ENCODE data around the gene LMNA. TPM values are rescaled to one million over a fixed set of nuclear protein-coding genes. Genes with fewer than 3 reads are reported as not detected.

LMNA gene
- total RNA-seq, 1 experiment from 2014 or later = 51.0 TPM

- Histone ChIP-seq H3K79me2 (ENCODE audit: insufficient read depth, low read length) (no peaks in the 10 kb centered on the region), H3K27ac (ENCODE audit: insufficient read length, low read depth, low read length) (no peak overlapping the region), H3K9ac (ENCODE audit: extremely low read depth, insufficient read length, low read length) (no peak overlapping the region), H2BK120ac (ENCODE audit: low read depth, low read length, poor library complexity, severe bottlenecking) (no peak overlapping the region), H2BK5ac (ENCODE audit: insufficient read length, low read length) (no peak overlapping the region), H3K4ac (ENCODE audit: low read depth, low read length) (no peak overlapping the region), H3T11ph (ENCODE audit: low read length) (no peak overlapping the region), H4K8ac (replicated peaks; ENCODE audit: insufficient read length, low read depth, low read length) (no peak overlapping the region), H2AFZ (ENCODE audit: low read length) (no peak overlapping the region), H3K4me2 (ENCODE audit: insufficient read depth, insufficient read length, low read length) (no peak overlapping the region), H3K23ac (ENCODE audit: insufficient read length, low read depth, low read length) (no peak overlapping the region), H3K14ac (ENCODE audit: insufficient read depth, low read length) (no peak overlapping the region), H4K5ac (ENCODE audit: insufficient read length, low read depth, low read length) (no peak overlapping the region), H3K23me2 (ENCODE audit: insufficient read length, low read depth, low read length, poor library complexity, severe bottlenecking) (no peaks in the 10 kb centered on the region), H3K4me1 (ENCODE audit: insufficient read depth, low read length) (peaks cover 13% of the 10 kb centered on the region; the same call in 1 of the 2 replicates), H2BK15ac (ENCODE audit: low read depth, low read length) (no peak overlapping the region), H2AK5ac (ENCODE audit: insufficient read length, low read length) (no peak overlapping the region), H3K9me3 (ENCODE audit: control insufficient read depth, low read depth, low read length) (no peaks in the 10 kb centered on the region), H3K56ac (ENCODE audit: insufficient read length, low read depth, low read length) (no peak overlapping the region), H2BK12ac (ENCODE audit: insufficient read length, low read depth, low read length) (no peak overlapping the region), H3K79me1 (ENCODE audit: insufficient read depth, low read depth, low read length, poor library complexity, severe bottlenecking) (no peaks in the 10 kb centered on the region), H4K91ac (ENCODE audit: insufficient read length, low read depth, low read length) (no peak overlapping the region), H2BK20ac (ENCODE audit: low read depth, low read length, poor library complexity, severe bottlenecking) (no peak overlapping the region), H3K27me3 (ENCODE audit: insufficient read depth, low read length) (no peaks in the 10 kb centered on the region), H4K20me1 (ENCODE audit: control insufficient read depth, insufficient read depth, insufficient read length) (no peaks in the 10 kb centered on the region), H3K18ac (ENCODE audit: insufficient read length, low read depth, low read length) (no peak overlapping the region)
- Mint-ChIP-seq H3K27ac (peak overlapping the region in 1 of 3 experiments; percentile 6; a peak in 1 of 7 replicates), H3K4me1 (peaks cover 48 to 49% of the 10 kb centered on the region in 2 experiments), H3K9me3 (no peaks in the 10 kb centered on the region; a peak in 1 of 5 replicates), H3K36me3 (ENCODE audit: insufficient read depth in 1 of 3, low read depth in 3 of 3) (peaks cover 0 to under 1% (median 0%) of the 10 kb centered on the region in 3 experiments; a peak in 1 of 7 replicates), H3K27me3 (ENCODE audit: low read depth) (no peaks in the 10 kb centered on the region; the same call in 1 of the 2 replicates), H3K4me3 (no peak overlapping the region)
- no peak for DNase-seq
- no peak for TF ChIP-seq CTCF (conservative IDR thresholded peaks at IDR 0.05)
- WGBS (ENCODE audit: extremely low coverage, insufficient read length, low lambda C conversion rate) = no CpG with 5 or more reads among the region's 5 CpGs
These were observed 30.2 kb downstream of the LMNA start for GRCh38 chr1:156144742-156145141.

Measured in H9 (cell line).